IPS-15b (cell line): ENCODE measurements around the gene ORM2.

Source experiments
- H3K27me3 ChIP-seq: one replicate; pipeline ENCODE4 v1.6.1; 2013; ENCODE audit warnings: low read length; ENCODE audit not compliant: control insufficient read depth, insufficient read depth
- H3K36me3 ChIP-seq: one replicate; pipeline ENCODE4 v1.6.1; 2013; ENCODE audit warnings: low read length; ENCODE audit not compliant: control insufficient read depth, insufficient read depth
- H3K4me1 ChIP-seq: one replicate; pipeline ENCODE4 v1.6.1; 2013; ENCODE audit warnings: mild to moderate bottlenecking, low read length; ENCODE audit not compliant: control insufficient read depth, insufficient read depth
- H3K4me3 ChIP-seq: one replicate; pipeline ENCODE4 v1.5.1; 2013; ENCODE audit warnings: low read depth, low read length
- H3K9ac ChIP-seq: one replicate; pipeline ENCODE4 v1.6.1; 2013; ENCODE audit warnings: low read depth, mild to moderate bottlenecking, low read length
- H3K9me3 ChIP-seq: one replicate; pipeline ENCODE4 v1.6.1; 2013; ENCODE audit warnings: mild to moderate bottlenecking, low read length; ENCODE audit not compliant: control insufficient read depth, insufficient read depth

ORM2 gene

GRCh38 chr9:114364134-114365041, 34.7 kb downstream of the ORM2 start:
- Histone ChIP-seq H3K4me3 (no peak overlapping the region), H3K27me3 (no peaks in the 10 kb centered on the region), H3K4me1 (peaks cover 3% of the 10 kb centered on the region), H3K9ac (no peak overlapping the region), H3K9me3 (no peaks in the 10 kb centered on the region), H3K36me3 (peaks cover 29% of the 10 kb centered on the region)

- Histone ChIP-seq H3K27me3 (no peaks in the 10 kb centered on the region), H3K9me3 (no peaks in the 10 kb centered on the region), H3K4me1 (peaks cover 9% of the 10 kb centered on the region), H3K4me3 (no peak overlapping the region), H3K36me3 (peaks cover 24% of the 10 kb centered on the region), H3K9ac (no peak overlapping the region)
Observed at GRCh38 chr9:114365194-114365593, 35.5 kb downstream of the ORM2 start.

GRCh38 chr9:114366334-114367128, 36.9 kb downstream of the ORM2 start:
- Histone ChIP-seq H3K4me3 (no peak overlapping the region), H3K9me3 (no peaks in the 10 kb centered on the region), H3K9ac (no peak overlapping the region), H3K4me1 (peaks cover 17% of the 10 kb centered on the region), H3K27me3 (no peaks in the 10 kb centered on the region), H3K36me3 (peaks cover 14% of the 10 kb centered on the region)

- H3K9me3 ChIP-seq = no peaks in the 10 kb centered on the region
- no peaks in the 10 kb centered on the region for H3K27me3 ChIP-seq
- peaks cover 16% of the 10 kb centered on the region for H3K36me3 ChIP-seq
- no peak overlapping the region for H3K4me3 ChIP-seq
- H3K9ac ChIP-seq = no peak overlapping the region
- peaks cover 19% of the 10 kb centered on the region for H3K4me1 ChIP-seq
Observed at GRCh38 chr9:114367366-114367765, 37.7 kb downstream of the ORM2 start.

GRCh38 chr9:114367772-114368569, 38.3 kb downstream of the ORM2 start:
- peaks cover 16% of the 10 kb centered on the region for H3K36me3 ChIP-seq
- H3K4me3 ChIP-seq = no peak overlapping the region
- H3K4me1 ChIP-seq = peaks cover 19% of the 10 kb centered on the region
- no peaks in the 10 kb centered on the region for H3K27me3 ChIP-seq
- H3K9me3 ChIP-seq = no peaks in the 10 kb centered on the region
- H3K9ac ChIP-seq = no peak overlapping the region

- peaks cover 19% of the 10 kb centered on the region for H3K4me1 ChIP-seq
- no peak overlapping the region for H3K9ac ChIP-seq
- no peaks in the 10 kb centered on the region for H3K27me3 ChIP-seq
- no peak overlapping the region for H3K4me3 ChIP-seq
- no peaks in the 10 kb centered on the region for H3K9me3 ChIP-seq
- H3K36me3 ChIP-seq = peaks cover 13% of the 10 kb centered on the region
Observed at GRCh38 chr9:114369216-114370130, 39.8 kb downstream of the ORM2 start.

- Histone ChIP-seq H3K27me3 (no peaks in the 10 kb centered on the region), H3K4me1 (peaks cover 25% of the 10 kb centered on the region), H3K9me3 (no peaks in the 10 kb centered on the region), H3K4me3 (no peak overlapping the region), H3K36me3 (peaks cover 13% of the 10 kb centered on the region), H3K9ac (no peak overlapping the region)
Observed at GRCh38 chr9:114370251-114370967, 40.7 kb downstream of the ORM2 start.

GRCh38 chr9:114370968-114371320, 41.3 kb downstream of the ORM2 start:
- no peaks in the 10 kb centered on the region for H3K9me3 ChIP-seq
- H3K4me3 ChIP-seq = no peak overlapping the region
- peaks cover 13% of the 10 kb centered on the region for H3K36me3 ChIP-seq
- H3K4me1 ChIP-seq = peaks cover 25% of the 10 kb centered on the region
- H3K9ac ChIP-seq = no peak overlapping the region
- no peaks in the 10 kb centered on the region for H3K27me3 ChIP-seq

GRCh38 chr9:114371343-114371944, 41.8 kb downstream of the ORM2 start:
- peaks cover 25% of the 10 kb centered on the region for H3K4me1 ChIP-seq
- no peak overlapping the region for H3K4me3 ChIP-seq
- no peaks in the 10 kb centered on the region for H3K9me3 ChIP-seq
- peaks cover 15% of the 10 kb centered on the region for H3K36me3 ChIP-seq
- H3K9ac ChIP-seq = no peak overlapping the region
- no peaks in the 10 kb centered on the region for H3K27me3 ChIP-seq
